ENCODE measurements around the gene OTOF.

Gene OTOF

DNA sequence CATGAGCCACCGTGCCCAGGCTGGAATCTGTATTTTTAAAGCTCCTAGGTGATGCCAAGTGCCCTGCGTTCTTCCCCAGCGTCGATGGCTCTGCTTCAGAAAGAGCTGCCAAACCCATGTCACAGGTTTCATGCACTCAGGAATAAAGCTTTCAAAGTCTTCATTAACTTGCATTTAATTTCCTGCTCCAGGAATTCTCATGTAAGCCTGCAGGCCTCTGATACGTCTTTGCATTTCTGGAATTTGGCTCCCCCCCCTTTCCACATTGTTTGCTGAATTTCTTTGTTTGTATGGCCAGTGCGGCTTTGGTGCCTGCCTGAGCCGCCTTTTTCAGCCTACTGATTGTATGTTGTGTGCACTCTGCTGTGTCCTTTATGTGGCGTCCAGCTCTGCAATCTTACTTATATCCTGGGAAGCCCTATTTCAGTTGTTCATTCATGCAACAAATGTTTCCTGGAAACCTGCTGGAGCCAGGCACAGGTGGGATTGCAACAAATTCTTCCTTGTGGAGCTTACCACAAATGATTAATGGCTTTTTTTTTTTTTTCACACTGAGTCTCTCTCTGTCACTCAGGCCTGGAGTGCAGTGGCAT lies 17.9 kb upstream of the OTOF start:
- no peak for DNase-seq

DNA sequence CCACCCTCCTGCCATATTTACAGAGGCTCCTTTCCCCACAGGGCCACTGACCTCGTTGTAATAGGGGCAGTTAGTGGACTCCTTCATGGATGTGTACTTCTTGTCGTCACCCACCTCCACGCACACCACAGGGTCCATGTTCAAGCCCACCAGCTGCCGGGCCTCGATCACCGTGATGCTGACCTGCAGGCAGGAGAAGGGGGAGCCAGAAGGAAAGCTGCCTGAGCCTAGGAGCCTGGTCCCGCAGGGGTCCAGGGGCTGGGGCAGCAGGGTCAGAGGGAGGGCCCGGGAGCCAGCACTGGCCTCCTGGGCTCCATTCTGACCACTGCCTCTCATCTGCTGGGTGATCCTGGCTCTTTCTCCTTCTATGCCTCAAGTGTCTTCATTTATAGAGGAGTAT lies 17.0 kb upstream of the OTOF start:
- no peak for DNase-seq

DNA sequence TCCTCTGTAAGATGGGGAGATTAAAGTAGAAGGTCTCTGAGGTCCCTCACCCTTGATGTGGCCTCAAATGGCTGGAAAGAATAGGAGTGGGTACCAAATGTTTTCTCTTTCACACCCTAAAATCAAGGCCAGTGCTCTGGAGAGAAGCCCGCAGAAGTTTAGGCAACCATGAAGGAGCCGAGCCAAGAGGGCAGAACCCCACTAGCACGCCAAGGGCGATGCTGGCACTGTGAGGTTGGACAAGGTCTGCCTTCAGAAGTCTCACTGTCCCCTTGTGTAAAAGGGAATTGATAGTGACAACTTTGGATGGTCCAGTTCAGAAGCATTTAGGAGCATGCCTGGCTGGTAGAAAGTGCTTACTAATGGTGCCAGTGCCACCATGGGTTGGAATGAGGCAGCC lies 16.3 kb upstream of the OTOF start:
- no peak for DNase-seq

DNA sequence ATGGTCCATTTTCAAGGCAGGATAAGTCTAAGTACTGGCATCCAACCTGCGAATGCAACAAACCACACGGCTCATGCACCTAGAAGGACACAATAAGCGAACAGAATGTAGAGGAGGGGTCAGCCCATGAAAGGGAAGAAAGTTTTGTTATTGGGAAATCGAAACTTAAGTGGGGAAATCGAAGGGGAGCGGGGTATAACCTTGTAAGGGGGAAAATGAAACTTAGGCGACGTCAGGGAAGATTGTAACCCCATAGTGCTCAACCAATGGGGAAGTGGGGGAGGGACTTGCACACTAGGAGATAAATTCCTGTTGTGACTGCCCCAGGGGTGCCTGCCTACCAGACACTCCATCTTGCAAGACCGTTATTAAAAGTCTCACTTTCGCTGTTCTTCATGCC lies 15.6 kb upstream of the OTOF start:
- no peak for DNase-seq

DNA sequence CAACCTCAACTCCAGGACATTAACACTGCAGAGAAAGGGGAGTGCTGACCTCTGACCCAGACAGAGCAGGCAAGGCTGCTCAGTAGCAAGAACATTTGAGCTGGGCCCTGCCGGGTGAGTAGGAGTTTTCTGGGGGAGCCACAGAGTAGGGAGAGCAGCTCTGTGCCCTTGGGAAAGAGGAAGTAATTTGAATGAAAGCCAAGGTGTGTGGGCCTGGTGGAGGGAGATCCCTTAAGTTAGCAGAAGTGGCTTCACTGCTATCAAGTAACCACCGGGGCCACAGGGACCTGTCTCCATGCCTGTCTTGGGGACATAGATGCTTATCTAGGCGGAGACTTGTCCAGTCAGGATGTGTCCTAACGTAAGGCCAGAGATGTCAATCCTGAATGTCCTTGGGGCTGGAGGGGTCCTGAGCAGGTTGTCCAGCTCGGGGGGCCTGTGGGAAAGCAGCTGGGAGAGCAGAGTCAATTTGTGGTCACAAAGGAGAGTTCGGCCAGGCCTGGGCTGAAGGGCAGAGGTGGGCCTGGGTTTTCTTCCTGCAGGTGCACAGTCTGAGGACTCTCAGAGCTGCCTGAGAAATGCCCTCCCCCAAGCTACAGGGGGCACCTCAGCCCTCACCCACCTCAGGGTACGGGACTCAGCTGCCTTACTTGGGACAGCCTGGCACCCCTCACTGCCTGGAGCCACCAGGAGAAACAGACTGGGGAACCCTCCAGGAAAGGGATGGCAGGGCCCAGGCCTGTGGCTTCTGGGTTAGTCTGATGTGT lies 15.0 kb upstream of the OTOF start:
- no peak for DNase-seq

DNA sequence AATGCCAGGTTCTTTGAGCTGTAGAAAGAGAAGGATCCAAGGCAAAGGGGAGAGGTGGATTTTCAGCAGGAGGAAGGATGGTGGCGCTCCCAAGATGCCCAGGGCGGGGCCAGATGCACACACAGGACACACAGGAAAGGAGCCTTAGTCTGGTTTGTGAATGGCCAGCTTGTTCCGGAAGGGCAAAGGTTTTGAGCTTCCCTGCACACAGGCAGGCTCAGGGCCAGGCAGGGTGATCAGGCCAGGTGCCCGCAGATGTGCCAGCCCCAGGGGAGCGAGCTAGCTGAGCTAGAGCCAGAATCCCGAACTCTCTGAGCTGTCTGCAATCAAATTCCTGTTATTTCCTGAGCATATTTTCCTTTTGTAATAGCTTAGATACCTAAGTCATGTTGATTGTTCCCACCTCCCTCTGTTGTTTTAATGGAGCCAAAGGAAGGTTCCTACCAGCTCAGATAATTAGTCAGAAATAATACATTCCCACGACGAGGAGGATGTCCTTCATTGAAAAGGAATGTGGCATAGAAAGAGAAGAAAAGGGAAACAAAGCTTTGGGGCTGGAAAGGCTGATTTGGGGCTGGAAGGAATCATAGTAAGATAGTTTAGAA lies 13.7 kb upstream of the OTOF start:
- no peak for DNase-seq

DNA sequence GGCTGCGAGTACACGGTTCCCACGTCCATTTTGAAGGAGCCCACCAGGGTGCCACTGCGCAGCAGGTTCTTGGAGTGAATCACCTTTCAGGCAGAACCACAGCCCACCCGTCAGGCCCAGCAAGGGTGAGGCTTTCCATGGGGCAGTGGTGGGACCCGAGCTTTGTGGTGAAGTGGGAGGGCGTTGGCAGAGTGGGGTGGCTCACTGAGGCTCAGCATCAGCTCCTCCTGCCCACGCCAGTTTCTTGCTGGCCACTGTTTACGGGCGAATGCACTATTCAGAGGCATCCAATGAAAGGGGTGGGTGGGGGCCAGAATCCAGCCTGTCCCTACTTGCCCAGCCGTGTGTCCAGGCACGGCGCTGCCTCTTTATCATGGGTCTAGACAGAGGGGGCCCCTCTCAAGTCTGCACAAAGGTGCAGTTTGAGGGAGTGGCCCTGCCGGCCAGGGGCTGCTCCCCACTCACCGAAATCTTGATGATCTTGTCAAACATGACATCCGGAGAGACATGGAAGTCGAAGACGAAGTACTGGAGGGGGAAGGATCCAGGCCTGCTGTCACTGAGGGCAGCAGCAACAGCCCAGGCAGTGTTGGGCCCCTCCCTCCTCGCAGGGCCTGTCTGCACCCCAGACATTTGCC lies 11.4 kb upstream of the OTOF start:
- DNase-seq, result no peak

DNA sequence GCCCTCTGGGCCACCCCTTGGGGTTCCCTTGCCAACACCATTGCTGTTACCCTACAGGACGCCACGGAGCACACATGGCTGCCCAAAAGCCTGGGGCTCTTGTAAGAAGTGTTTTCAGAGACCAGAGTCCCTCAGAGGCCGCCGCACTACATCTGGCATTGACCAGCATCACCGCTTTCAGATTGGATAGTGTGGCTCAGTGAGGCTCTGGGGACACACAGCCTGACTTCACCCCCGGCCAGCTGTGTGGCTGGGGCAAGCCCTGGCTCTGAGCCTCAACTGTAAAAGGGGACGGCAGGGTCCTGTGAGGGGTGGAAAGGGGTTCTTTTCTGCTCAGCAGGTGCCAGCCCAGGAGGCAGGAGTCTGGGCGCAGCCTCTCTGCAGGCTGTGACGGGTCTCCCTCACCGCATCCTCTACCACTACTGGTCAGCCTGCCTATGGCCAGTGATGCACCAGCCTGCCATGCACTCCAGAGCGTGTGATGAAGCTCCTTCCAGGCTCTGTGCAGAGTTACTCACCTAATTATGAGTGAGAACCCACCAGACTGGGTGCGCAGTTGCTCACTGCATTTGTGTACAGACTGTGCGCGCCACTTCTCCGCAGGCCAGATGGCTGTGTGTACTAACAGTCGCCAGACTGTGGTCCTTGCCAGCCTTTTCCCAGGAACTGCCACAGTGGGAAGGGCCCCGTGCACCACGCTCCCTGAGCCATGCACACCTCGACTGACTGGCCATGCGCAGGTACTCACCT lies 10.7 kb upstream of the OTOF start:
- DNase-seq, result no peak

DNA sequence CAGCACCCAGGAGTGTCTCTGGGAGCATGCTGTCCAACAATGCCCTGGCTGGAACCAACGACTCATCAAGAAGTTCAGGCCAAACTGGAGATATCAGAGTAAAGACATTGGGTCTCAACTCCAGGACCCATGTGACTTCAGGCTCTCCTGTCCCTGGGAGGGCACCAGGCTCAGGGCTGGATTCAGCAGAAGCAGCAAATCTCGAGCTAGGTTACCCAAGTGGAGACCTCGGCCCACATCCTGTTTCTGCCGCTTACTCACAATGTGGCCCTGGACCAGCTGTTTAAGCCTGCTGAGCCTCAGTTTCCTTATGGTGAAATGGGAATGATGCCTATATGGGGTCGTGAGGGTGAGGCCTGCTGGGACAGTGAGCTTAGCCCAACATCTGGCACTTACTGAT lies 9.3 kb upstream of the OTOF start:
- no peak for DNase-seq

DNA sequence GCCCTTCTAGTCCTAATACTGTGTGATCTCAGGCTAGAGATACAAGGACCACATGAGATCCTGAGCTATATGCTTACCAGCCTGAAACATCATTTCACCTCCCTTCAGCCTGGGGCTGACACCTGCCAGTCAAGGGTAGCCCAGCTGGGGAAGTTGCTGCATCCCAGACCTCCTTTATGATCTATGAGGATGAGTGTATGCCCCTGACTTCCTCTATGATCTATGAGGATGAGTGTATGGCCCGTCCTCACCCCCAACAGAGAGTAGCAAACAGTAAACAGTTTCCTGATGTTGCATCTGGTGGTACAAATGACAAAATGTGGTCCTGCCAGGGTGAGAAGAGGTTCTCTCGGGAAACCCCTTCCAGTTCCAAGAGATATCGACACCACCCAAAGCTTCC lies 8.9 kb upstream of the OTOF start:
- DNase-seq, result no peak

DNA sequence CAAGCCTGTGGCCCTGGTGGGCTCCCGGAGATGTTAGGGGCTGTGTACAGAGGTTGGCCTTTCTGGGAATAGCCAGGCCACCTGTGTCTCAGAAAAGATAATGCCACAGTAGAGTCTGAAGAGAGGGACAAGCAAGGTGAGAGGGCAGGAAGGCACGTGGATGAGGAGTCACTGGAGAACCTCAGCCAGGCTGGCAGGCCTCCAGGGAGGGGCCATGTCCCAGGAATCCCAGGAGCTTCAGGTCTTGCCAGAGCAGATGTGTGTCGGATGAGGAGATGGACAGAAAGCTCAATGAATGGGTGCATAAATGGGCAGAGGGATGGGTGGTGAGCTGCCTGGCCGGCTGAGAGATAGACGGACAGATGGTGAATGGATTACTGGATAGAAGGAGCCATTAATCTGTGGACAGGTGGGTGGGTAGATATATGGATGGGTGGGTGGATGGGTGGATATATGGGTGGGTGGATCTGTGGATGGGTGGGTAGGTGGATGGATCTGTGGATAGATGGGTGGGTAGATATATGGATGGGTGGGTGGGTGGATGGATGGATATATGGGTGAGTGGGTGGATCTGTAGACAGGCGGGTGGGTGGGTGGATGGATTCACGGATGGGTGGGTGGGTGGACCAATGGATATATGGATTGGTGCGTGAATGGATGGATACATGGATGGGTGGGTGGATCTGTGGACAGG lies 7.9 kb upstream of the OTOF start:
- DNase-seq, result no peak

DNA sequence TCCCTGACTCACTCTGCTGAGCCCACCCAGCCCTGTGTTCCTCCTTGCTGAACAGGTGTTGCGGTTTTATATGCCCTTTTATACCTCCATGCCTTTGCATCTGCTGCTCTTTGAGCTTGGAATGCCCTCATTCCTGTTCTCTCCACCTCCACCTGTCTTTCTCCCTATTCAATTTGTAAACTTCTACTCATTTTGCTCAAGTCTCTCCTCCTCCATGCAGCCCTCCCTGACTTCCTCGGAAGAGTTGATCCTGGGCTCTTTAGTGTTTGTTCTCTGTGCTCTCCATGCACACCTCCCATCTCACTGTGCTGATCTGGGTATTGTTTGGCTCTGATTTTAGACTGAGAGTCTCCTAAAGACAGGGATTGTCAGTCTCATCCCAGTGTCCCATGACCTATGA lies 7.2 kb upstream of the OTOF start:
- no peak for DNase-seq

DNA sequence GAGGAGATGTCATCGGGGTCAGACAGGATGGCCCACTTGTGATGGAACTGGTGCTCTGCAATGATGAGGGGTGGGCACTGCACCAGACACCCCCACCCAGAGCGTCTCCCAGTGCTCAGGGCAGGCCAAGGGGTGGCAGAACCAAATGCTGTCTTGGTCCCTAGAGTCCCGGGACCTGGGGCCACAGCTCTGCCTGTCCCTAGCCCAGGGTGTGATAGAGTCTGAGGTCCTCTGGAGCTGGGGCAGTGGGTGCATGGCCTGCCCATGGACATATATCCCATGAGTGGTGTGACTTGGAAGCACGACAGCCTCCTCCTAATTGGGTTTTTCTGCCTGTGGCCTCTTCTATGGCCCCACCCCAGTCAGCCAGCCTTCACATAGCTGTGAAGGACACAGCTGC lies 6.7 kb upstream of the OTOF start:
- DNase-seq, result no peak

DNA sequence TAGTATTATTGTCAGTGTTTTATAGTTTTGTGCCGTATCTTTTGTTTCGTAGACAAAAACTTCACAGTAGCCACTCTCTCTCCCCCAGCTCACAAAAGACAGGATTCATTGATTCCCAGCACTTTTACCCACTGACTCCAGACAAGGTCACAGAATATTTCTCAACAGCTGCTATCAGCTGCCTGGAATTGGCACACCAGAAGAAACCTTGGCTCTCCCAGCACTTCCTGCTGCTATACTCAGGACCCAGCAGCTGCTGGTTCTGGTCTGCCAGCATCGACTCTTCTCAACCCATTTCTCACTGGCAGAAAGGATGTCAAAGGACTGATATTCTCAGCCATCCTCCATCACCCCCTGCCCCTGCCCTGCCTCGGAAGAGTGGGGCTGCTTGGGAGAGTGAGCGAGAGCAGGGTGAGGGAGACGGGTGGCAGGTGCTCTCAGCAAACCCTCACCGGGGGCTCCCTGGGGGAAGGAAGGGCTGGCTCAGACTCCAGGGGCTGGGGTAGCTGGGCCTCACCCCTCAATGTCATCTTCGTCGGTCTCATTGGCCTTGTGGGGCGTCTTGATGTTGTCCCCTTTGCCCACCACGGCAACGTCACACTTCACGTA lies 6.1 kb upstream of the OTOF start:
- DNase-seq, result no peak

DNA sequence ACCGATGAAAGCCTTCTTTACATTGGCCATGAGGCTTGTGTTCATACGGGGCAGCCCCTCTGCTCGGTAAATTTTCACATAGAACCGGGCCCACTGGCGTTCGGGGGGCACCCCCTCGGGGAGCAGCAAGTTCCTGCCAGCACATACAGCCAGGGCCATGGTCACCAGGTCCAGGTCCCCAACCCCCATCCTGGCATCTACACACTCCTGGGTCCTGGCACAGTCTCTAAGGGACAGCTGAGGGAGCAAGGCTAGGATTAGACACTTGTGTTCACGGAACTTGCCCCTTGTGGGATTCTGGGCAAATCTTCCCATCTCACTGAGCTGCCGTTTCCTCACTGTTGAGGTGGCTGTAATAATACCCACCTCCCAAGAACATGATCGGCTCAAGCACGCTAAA lies 5.6 kb upstream of the OTOF start:
- DNase-seq, result no peak

DNA sequence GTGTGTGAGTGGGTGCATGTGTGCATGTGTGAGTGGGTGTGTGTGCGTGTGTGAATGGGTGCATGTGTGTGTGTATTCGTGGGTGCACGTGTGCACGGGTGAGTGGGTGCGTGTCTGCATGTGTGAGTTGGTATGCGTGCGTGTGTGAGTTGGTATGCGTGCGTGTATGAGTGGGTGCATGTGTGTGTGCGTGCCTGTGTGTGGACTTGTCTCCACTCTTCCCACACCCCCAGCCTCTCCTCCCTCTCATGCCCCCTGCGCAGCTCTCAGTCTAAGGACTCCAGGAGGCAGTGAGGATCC lies 5.1 kb upstream of the OTOF start:
- no peak for DNase-seq

DNA sequence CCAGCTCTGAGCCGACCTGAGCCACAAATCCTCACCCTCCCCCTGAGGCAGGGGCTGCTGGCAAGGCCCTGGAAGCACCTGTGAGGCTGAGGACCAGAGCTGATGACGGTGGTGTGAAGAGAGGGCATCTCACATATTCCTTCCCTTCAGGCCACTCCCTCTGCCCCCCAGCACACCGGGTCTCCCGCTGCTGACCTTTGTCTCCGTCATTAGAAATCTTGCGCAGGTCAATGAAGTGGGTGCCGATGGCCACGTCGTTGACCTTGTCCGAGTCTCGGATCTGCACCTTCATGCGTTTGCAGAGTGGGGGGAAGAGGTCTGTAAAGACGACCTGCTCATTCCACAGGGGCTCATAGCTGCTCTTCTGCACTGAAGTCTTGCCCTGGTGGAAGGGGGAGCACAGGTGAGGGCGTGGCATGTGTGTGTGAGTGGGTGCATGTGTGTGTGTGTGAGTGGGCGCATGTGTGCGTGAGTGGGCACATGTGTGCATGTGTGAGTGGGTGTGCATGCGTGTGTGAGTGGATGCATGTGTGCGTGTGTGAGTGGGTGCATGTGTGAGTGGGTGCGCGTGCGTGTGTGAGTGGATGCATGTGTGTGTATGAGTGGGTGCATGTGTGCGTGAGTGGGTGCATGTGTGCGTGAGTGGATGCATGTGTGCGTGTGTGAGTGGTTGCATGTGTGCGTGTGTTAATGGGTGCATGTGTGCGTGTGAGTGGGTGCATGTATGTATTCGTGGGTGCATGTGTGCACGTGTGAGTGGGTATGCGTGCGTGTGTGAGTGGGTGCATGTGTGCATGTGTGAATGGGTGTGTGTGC lies 4.5 kb upstream of the OTOF start:
- DNase-seq, result no peak

DNA sequence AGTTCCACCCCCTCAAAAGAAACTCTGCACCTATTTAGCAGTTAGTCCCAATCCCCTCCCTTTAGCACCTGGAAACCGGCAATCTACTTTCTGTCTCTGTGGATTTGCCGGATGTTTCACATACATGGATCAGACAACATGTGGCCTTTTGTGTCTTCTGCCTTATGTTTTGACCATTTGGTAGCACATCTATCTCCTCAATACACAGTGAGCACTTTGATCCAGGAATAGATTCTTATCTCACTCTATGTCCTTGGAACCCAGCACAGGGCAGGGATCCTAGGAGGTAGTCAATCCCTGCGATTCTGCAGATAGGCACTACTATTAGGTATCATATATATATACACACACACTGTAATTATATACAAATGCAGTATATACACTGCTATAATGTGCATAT lies 3.8 kb upstream of the OTOF start:
- DNase-seq, result no peak

DNA sequence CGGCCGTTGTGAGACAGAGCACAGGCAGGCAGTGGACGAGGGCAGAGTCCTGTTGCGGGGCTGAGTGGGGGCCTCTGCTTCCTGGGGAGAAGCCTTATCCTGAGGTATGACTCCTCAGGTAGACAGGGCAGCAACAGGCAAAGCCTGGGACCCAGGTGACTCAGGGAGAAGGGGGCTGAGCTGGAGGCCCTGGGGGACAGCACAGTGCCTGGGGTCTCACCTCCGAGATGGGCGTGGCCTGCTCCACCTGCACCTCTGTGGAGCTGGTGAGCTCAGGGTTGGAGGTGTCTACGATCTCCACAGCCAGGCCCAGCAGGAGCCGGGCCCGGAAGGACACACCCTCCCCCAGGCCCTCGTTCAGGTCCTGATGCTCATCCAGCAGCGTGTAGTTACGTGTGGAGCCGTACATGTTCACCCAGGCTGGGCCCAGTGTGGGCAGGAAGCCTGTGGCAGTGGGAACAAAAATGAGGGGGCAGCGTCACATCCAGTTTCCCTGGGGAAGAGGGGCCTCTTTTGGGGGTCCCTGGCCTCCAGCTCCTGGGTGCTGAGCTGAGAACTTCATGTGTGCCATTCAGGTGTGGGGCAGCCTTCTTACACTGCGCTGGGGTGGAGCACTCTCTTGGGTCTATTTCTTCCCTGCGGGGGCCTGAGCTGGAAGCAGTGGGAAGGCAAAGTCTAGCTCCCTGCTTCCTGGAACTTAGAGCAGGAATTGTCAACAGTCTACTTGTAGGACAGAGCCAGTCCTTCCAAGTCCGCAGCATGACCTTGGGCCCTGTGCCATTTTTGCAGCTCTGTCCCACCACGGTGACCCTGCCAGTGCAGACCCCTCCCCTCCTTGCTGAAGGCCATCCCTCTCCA lies 2.9 kb upstream of the OTOF start:
- DNase-seq, result no peak

DNA sequence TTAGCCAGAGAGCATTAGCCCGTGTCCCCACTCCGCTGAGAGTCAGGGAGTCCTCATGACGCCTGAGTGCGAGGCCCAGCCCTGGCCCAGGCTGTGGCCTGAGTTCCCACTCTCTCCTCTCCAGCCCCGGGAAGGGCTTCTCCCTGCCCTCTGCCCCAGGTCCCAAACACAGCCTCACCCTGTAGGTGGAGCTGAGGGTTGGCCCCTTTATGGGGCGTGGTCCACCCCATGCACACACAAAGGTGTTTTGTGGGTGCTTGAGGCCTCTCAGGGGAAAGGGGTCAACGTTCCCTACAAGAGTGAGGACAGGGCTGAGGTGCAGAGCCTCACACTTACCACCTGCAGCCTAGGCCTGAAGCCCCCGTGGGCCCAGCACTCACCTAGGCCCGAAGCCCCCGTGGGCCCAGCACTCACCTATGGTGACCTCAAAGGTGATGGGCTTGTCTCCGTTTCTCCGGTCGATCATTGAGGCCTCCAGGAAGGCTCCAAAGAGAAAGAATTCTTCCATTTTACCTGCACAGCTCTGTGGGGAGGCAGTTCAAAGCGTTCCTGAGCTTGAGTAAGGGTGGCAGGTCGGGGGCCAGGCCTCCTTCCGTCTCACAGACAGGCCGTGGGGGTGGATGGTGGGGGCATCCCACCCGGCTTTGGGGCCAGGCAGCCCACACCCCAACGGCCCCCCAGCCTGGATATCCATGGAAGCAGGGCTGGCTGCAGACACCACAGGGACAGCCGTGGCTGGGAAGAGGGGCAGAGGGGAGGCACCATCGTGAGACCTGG lies 2.1 kb upstream of the OTOF start:
- no peak for DNase-seq

Measured in DMS79 treated with DMSO at 0.1 percent for 48 hours (cell line).